ENCODE measurements around the gene AFF3.

- TF ChIP-seq CTCF (IDR thresholded peaks at IDR 0.05; ENCODE audit: low read depth, low read length) (no peak), EZH2phosphoT487 (IDR thresholded peaks at IDR 0.05; ENCODE audit: low read depth) (no peak)
Measured at GRCh38 chr2:99772591-99773331, 369.6 kb downstream of the AFF3 start.
